Panc1 (cell line): ENCODE results near the gene IGLL5. TPM values are rescaled to one million over a fixed set of nuclear protein-coding genes. Genes with fewer than 3 reads are reported as not detected.

ENCODE experiments used
- ATAC-seq: fragments of 200-7000 bp; cut with Tn5 transposase; 2 replicates; pipeline ENCODE4 v1.9.1; 2020; ENCODE audit warnings: mild to moderate bottlenecking, moderate library complexity
- BruUV-seq: library from RNA; stranded (reverse); fragments of 400-500 nt; replicated peaks from 2 replicates; lab custom pipeline; 2021; lab: Mats Ljungman, UMichigan
- CTCF ChIA-PET: fragments of 300-600 bp; sonication (Branson Sonifier 250); formaldehyde crosslinking; loops from one replicate; lab custom pipeline; 2022; ENCODE audit warnings: antibody characterized with exemption; lab: Charles Lee
- POLR2A ChIA-PET: fragments of 300-600 bp; sonication (Branson Sonifier 250); formaldehyde crosslinking; loops from one replicate; lab custom pipeline; 2022; ENCODE audit warnings: antibody characterized with exemption; lab: Charles Lee
- DNase-seq: peaks from one replicate; pipeline ENCODE4 v3.0.0-alpha.2; 2010; ENCODE audit warnings: low read depth, low spot score
- H3K27ac ChIP-seq: 2 replicates; pipeline ENCODE4 v1.5.1; 2011; ENCODE audit warnings: mild to moderate bottlenecking, low read length, inconsistent platforms
- H3K27me3 ChIP-seq: fragments of 200-500 bp; sonication (Bioruptor generic); 2 replicates; pipeline ENCODE4 v1.6.0; 2014; ENCODE audit warnings: low read length, inconsistent platforms; ENCODE audit not compliant: control insufficient read depth, insufficient read depth
- H3K36me3 ChIP-seq: fragments of 200-500 bp; sonication (Bioruptor generic); 2 replicates; pipeline ENCODE4 v1.5.1; 2014; ENCODE audit warnings: inconsistent platforms, mild to moderate bottlenecking, low read length, moderate library complexity; ENCODE audit not compliant: control insufficient read depth, insufficient read depth
- H3K4me1 ChIP-seq: 2 replicates; pipeline ENCODE4 v1.5.1; 2011; ENCODE audit warnings: inconsistent platforms, mild to moderate bottlenecking, low read length, moderate library complexity; ENCODE audit not compliant: control insufficient read depth, insufficient read depth
- H3K4me3 ChIP-seq, 2 experiments: 2 replicates each; pipeline ENCODE4 v1.5.1; 2011 to 2012; ENCODE audit warnings: low read depth in 2 of 2, low read length in 2 of 2, mild to moderate bottlenecking in 2 of 2, inconsistent platforms in 1 of 2, moderate library complexity in 1 of 2
- H3K9me3 ChIP-seq: fragments of 200-500 bp; sonication (Bioruptor generic); 2 replicates; pipeline ENCODE4 v1.5.1; 2014; ENCODE audit warnings: low read depth, mild to moderate bottlenecking, inconsistent platforms, low read length, moderate library complexity; ENCODE audit not compliant: control insufficient read depth, insufficient read depth
- POLR2AphosphoS5 ChIP-seq: IDR thresholded peaks from 2 replicates; pipeline ENCODE4 v1.6.1; 2012; ENCODE audit warnings: mild to moderate bottlenecking, low read depth, low read length, moderate library complexity
- SIN3A ChIP-seq: IDR thresholded peaks from 2 replicates; pipeline ENCODE4 v1.6.1; 2012; ENCODE audit warnings: low read depth, mild to moderate bottlenecking, low read length, moderate library complexity, borderline replicate concordance; ENCODE audit not compliant: insufficient read depth
- TCF7L2 ChIP-seq: IDR thresholded peaks from 2 replicates; pipeline ENCODE4 v1.6.1; 2011; ENCODE audit warnings: mild to moderate bottlenecking, low read depth, low read length, inconsistent platforms
- in situ Hi-C: cut with HindIII; loops from 2 replicates; pipeline ENCODE4 v1.10.0; 2016; ENCODE audit warnings: low sequenced_read_pairs, low pct_unique_long_range_greater_than_20kb
- intact Hi-C: fragments of 100-400 bp; cut with micrococcal nuclease; formaldehyde crosslinking; loops from one replicate; pipeline ENCODE4 v1.10.0; 2022; ENCODE audit not compliant: unreplicated experiment
- total RNA-seq: library from RNA; stranded (reverse); gene quantifications from one replicate; pipeline ENCODE4 v1.2.1, GENCODE V29; 2021; ENCODE audit not compliant: unreplicated experiment
- TF ChIP-seq, protein P1 (sequence below), 2 experiments: IDR thresholded peaks; 2 replicates each; pipeline ENCODE4 v1.6.1; 2011 to 2012; ENCODE audit warnings: low read depth in 2 of 2, control low read depth in 1 of 2, low read length in 1 of 2, mild to moderate bottlenecking in 1 of 2, moderate library complexity in 1 of 2; ENCODE audit not compliant: insufficient read depth in 1 of 2
- TF ChIP-seq, protein P2 (sequence below): fragments of 450-650 bp; IDR thresholded peaks from 2 replicates; pipeline ENCODE4 v1.5.1; 2017; ENCODE audit warnings: mild to moderate bottlenecking

The IGLL5 gene
- total RNA-seq, 1 experiment from 2014 or later = not detected

DNA sequence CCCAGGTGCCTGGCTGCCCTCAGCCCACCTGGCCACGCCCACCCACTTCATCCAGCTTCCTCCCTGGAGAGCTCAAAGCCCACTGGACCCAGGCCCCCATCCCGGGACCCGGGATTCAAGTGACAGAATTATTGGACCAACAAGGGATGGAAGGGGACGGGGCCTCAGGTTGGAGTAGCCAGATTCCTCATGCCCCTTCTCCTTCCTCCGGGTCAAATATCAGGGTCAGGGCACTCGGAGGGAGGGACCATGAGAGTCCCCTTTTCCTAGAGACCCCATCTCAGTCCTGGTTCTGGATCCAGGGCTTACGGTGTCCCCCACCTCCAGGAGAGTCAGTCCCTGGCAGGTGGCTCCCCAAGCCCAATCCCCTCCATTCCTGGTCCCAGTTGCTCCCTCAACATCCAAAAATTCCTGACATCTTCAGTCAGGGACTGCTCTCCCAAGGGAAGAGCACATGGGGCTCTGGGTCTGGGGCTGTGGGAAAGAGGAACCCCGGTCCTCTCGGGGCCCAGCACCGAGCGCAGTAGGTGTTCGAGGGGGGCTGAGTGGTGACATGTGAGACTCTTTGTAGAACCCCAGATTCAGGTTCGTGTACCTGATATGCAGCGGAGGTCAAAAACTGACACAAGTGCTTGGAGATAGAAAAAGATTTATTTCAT is 37.7 kb downstream of the IGLL5 start:
- ChIA-PET POLR2A (no interaction called here), CTCF (no interaction called here)
- ATAC-seq = no peak
- no peaks in the 10 kb centered on the region for H3K36me3 ChIP-seq
- no peak overlapping the region for H3K27ac ChIP-seq
- in situ Hi-C loops (no loop called here), intact Hi-C loops (no loop called here)
- H3K4me3 ChIP-seq = no peak overlapping the region
- H3K27me3 ChIP-seq = no peaks in the 10 kb centered on the region
- no peaks in the 10 kb centered on the region for H3K4me1 ChIP-seq
- TF ChIP-seq POLR2AphosphoS5 (no peak), TCF7L2 (no peak), SIN3A (no peak)
- TF ChIP-seq, protein P1, sequence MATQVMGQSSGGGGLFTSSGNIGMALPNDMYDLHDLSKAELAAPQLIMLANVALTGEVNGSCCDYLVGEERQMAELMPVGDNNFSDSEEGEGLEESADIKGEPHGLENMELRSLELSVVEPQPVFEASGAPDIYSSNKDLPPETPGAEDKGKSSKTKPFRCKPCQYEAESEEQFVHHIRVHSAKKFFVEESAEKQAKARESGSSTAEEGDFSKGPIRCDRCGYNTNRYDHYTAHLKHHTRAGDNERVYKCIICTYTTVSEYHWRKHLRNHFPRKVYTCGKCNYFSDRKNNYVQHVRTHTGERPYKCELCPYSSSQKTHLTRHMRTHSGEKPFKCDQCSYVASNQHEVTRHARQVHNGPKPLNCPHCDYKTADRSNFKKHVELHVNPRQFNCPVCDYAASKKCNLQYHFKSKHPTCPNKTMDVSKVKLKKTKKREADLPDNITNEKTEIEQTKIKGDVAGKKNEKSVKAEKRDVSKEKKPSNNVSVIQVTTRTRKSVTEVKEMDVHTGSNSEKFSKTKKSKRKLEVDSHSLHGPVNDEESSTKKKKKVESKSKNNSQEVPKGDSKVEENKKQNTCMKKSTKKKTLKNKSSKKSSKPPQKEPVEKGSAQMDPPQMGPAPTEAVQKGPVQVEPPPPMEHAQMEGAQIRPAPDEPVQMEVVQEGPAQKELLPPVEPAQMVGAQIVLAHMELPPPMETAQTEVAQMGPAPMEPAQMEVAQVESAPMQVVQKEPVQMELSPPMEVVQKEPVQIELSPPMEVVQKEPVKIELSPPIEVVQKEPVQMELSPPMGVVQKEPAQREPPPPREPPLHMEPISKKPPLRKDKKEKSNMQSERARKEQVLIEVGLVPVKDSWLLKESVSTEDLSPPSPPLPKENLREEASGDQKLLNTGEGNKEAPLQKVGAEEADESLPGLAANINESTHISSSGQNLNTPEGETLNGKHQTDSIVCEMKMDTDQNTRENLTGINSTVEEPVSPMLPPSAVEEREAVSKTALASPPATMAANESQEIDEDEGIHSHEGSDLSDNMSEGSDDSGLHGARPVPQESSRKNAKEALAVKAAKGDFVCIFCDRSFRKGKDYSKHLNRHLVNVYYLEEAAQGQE (IDR thresholded peaks at IDR 0.05; ENCODE audit: insufficient read depth in 1 of 2, low read depth in 2 of 2, low read length in 1 of 2) = no peak
- TF ChIP-seq, protein P2, sequence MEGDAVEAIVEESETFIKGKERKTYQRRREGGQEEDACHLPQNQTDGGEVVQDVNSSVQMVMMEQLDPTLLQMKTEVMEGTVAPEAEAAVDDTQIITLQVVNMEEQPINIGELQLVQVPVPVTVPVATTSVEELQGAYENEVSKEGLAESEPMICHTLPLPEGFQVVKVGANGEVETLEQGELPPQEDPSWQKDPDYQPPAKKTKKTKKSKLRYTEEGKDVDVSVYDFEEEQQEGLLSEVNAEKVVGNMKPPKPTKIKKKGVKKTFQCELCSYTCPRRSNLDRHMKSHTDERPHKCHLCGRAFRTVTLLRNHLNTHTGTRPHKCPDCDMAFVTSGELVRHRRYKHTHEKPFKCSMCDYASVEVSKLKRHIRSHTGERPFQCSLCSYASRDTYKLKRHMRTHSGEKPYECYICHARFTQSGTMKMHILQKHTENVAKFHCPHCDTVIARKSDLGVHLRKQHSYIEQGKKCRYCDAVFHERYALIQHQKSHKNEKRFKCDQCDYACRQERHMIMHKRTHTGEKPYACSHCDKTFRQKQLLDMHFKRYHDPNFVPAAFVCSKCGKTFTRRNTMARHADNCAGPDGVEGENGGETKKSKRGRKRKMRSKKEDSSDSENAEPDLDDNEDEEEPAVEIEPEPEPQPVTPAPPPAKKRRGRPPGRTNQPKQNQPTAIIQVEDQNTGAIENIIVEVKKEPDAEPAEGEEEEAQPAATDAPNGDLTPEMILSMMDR = no peak
- DNase-seq = no peak
- no TSS peak for BruUV-seq
- no peaks in the 10 kb centered on the region for H3K9me3 ChIP-seq

DNA sequence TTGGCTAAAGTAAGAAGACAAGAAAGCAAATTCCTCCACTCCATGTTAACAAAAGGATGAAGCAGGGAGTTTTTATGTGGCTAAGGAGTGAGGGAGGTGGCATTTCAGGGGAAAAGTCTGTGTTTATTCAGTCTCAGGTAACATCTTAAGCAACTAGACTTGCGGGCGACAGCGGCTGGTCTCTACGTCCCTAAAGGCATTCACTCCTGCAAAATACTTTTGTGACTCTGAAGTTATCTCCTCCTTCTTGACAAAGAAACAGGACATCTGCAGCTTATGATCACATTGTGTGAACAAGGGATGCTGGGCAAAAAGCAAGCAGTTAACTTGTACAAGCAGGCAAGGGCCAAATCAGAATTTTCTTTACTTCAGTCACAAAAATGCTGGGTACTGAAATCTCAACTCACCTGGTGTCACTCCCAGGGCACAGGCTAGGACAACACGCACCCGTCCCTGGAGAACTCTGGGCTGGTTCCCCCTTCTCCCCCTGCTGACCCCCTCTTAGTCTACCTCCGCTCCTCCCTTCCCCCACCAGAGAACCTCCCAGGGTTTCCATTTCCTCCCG is 38.3 kb downstream of the IGLL5 start:
- no TSS peak for BruUV-seq
- H3K36me3 ChIP-seq = no peaks in the 10 kb centered on the region
- no peak overlapping the region for H3K27ac ChIP-seq
- in situ Hi-C loops (no loop called here), intact Hi-C loops (no loop called here)
- H3K9me3 ChIP-seq = no peaks in the 10 kb centered on the region
- TF ChIP-seq POLR2AphosphoS5 (no peak), TCF7L2 (no peak), SIN3A (no peak)
- TF ChIP-seq, protein P2 = no peak
- TF ChIP-seq, protein P1 (IDR thresholded peaks at IDR 0.05; ENCODE audit: insufficient read depth in 1 of 2, low read depth in 2 of 2, low read length in 1 of 2) = no peak
- CTCF ChIA-PET = no interaction called here
- no peaks in the 10 kb centered on the region for H3K27me3 ChIP-seq
- POLR2A ChIA-PET = no interaction called here
- no peak for DNase-seq
- no peaks in the 10 kb centered on the region for H3K4me1 ChIP-seq
- no peak overlapping the region for H3K4me3 ChIP-seq
- no peak for ATAC-seq
